Stimulated activated CD4-positive, alpha-beta T cell treated with anti-CD3 and anti-CD28 coated beads, Interleukin-1b, Interleukin-23, amount 100 ng/mL, for 48 hours (primary cell): ENCODE data around the gene PLAAT3.
"Not testable (repeated sequence)": the region's sequence is repeated elsewhere in the genome, so short reads cannot be mapped to it uniquely, and the experiment has no call there.

ENCODE experiments used
- DNase-seq: peaks from one replicate; pipeline ENCODE4 v3.0.0-alpha.2; 2020

PLAAT3 gene

GRCh38 chr11:63614136-63614671 is at the start of gene PLAAT3:
PLAAT3 (minus strand) TSS chr11:63614433; CDS start chr11:63614014, 419 bp downstream.
- peak; percentile 12 for DNase-seq

DNA sequence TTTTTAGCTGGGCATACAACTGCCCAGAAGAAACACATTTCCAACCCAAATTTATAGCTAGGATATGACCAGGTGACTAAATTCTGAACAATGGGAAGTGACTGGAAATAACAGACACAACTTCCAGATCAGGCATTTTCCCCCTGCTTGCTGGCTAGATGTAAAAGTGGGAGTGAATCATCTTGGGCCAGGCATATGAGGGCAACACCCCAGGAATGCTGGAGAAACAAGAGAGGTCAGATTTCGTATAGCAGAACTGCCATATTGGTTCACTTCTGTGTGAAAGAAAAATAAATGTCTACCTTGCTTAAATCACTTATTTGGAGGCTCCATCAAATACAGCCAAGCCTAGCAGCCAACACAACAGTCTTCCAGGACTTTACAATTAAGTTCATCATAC is 49.6 kb upstream of the PLAAT3 start:
- no peak for DNase-seq

- no peak for DNase-seq
These were observed 46.7 kb upstream of the PLAAT3 start for GRCh38 chr11:63660972-63661371.

- DNase-seq = no peak
These were observed 38.4 kb upstream of the PLAAT3 start for GRCh38 chr11:63652671-63653070.

- DNase-seq = no peak
These were observed 29.0 kb upstream of the PLAAT3 start for GRCh38 chr11:63643205-63643604.

DNA sequence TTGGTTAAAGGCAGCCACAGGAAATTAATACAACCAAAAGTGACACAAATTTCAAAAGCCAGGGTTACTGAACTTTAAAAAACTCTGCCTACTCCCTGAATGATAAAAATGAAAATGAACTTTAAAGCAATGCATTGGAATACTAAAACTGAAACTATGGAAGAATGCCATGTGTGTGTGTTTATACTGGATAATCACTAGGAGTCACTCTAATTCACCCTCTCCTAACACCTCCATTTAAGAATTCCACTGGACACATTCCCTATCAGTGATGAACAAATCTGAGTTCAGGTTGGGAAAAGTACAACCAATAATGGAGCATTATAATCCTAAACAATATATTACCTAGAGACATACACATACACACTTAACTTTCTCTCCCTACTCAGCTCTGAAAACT is 27.5 kb upstream of the PLAAT3 start:
- DNase-seq = no peak

DNA sequence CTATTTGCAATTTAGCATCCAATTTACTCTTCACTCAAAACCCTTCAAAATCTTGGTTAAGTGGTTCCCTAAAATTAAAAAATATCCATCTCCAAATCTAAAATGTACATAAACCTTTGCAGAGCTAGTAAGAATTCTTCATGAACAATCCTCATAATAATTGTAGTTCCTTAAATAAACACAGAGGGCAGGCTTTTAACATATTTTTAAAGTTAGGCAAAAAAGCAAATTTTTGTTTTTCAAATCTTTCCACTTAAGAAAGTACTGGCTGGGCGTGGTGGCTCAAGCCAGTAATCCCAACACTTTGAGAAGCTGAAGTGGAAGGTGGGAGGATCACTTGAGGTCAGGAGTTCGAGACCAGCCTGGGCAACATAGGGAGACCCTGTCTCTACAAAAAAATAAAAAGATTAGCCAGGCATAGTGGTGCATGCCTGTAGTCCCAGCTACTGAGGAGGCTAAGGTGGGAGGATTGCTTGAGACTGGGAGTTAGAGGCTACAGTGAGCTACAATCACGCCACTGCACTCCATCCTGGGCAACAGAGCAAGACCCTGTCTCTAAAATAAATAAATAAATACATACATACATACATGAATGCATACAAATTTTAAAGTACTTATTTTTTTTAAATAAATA is 25.1 kb upstream of the PLAAT3 start:
- no peak for DNase-seq

DNA sequence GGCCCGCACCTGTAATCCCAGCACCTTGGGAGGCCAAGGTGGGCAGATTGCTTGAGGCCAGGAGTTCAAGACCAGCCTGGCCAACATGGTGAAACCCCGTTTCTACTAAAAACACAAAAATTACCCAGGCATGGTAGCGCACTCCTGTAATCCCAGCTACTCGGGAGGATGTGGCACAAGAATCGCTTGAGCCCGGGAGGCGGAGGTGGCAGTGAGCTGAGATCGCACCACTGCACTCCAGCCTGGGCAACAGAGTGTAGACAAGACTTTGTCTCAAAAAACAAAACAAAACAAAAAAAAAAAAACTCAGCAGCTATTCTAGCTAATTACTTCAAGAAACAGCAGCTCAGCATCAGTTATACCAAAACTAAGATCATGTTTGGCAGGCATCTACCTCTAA is 24.2 kb upstream of the PLAAT3 start:
- DNase-seq = not testable (repeated sequence)

DNA sequence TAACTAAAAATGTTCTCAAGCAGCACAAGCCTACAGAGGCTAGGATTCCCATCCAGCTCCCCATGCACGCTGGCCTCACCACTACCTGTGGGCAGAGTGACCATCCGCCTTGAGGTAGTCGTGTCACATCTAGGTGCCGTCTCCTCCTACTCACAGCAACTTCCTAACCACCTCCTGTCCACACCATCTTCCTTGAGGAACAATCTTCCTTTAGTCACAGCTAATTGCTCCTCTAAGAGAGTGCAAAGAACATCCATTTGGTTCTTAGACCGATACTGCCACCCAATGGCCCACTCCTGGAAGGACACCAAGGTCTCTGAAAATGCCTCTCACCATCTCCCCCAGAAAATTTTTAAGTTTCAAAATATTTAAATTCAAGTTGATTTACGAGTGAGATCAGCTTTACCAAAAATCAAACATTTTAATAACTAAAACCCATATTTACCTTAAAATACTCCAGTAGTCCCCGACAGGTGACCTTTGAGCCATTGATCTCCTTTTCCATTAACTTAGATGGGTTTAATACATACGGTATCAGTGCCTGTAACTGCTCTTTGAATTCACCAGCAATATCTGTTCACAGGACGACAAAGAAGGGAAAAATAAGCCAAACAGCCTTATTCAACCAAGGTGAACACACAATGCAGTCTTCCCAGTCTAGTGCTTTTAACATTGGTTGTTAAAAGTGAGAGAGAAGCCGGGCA is 21.7 kb upstream of the PLAAT3 start:
- DNase-seq = peak; percentile 61

DNA sequence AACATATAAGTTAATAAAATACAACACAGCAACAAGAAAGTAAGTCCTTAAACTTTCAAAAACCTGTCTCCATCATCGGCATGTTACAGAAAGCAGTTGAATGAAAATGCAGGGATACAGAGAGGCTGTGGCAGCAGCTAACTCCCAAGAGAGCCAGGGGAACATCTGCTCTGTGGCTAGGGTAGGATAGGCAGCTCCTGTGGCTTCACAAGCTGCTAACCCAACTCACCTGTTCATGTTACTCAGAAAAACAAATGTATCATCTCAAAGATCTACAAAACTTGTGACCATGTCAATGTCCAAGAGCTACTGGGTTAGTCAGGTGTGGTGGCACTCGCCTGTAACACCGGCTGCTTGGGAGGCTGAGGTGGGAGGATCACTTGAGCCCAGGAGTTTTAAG is 15.2 kb upstream of the PLAAT3 start:
- no peak for DNase-seq

GRCh38 chr11:63623513-63624140 is 9.4 kb upstream of the PLAAT3 start:
- DNase-seq = no peak

DNA sequence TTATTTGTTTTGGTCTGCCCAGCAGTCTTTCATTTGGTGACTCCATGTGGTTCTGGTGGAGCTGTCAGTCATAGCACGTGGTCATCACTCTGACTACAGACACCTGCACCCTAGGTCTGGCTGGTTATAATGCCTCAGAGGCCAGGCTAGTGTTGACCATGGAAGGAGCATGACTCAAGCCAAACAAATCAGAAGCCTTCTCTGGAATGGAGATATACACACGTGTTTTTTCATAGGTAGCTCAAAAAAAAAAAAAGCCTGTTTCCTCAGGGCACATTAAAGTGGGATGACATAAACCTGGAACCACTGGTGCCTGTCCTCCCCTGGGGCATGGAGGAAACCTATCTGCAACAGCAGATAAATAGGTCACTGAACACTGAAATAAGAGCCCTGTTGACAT is 8.1 kb upstream of the PLAAT3 start:
- DNase-seq = no peak

DNA sequence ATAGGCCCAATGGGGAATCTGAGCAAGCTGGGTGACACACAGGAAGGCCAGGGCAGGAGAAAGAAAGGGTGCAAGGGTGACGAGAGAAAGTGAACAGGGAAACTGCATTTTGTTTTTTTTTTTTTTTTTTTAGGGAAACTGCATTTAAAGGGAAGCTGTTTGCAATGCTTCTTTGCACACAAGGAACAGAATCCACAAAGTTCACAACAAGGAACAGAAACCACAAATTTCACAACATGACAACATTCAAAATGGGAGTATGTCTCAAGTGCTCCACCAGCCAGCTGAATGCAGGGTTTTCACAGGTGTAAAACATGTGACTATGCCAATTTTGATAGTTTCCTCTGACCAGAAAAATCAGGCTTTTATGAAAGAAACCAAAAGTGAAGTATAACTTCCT is 6.8 kb upstream of the PLAAT3 start:
- DNase-seq = no peak

DNA sequence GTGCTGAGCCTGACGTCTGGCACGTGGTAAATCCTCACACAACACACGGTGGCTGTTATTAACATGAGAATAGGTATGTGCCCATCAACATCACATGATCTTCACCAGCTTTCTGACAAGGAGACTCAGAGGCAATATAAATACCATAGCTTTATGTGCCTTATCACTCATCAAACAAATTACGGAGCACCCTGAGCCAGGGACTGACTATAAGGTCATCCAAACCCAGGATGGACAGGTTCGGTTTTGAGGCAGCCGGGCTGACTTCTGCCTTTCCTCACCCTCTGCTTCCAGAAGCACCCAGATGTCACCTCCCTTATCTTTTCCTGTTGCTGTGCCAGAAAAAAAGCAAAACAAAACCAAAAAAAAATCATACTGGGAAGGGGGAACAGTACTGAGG is 5.7 kb upstream of the PLAAT3 start:
- no peak for DNase-seq

GRCh38 chr11:63617686-63618085 is 3.5 kb upstream of the PLAAT3 start:
- DNase-seq = not testable (repeated sequence)

- no peak for DNase-seq
These were observed 2.7 kb upstream of the PLAAT3 start for GRCh38 chr11:63616953-63617352.

GRCh38 chr11:63613517-63614135 is 607 bp downstream of the PLAAT3 start:
- peak; percentile 21 for DNase-seq

DNA sequence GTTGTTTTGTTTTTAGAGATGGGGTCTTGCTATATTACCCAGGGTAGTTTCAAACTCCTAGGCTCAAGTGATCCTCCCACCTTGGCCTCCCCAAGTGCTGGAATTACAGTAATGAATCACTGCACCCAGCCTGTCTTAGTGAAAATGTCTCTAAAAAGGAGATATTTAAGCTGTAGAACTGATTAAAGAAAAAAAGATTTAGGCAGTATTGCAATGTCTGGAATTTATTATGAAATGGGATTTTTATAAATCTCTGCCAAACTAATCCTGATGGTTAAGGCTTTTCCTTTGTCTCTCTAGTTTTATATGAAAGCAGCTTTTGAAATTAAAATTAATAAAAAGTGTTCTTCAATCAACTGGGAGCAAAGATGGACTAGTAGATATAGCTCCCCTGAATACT is 2.1 kb downstream of the PLAAT3 start:
- no peak for DNase-seq

GRCh38 chr11:63611395-63611747 is 2.9 kb downstream of the PLAAT3 start:
- DNase-seq = no peak

GRCh38 chr11:63610604-63611394 is 3.4 kb downstream of the PLAAT3 start:
- DNase-seq = no peak

GRCh38 chr11:63609971-63610580 is 4.2 kb downstream of the PLAAT3 start:
- DNase-seq = no peak

DNA sequence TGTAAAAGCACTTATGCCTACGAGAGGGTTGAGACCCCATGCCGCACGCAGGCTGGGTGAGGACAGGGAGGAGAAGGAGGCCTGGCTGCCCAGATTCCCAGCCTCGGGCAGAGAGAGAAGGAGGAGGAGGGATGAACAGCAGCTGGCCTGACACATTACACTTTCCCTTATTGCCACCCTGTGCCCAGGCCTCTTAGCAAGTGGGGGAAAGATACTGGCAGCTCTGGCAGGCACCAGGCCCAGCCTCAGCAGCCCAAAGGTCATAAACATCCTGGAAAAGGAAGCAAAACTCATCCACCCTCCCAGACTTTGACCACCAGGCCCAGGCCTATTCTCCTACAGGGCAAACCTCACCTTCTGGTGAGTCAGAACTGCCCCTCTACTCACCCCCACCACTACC is 4.7 kb downstream of the PLAAT3 start:
- no peak for DNase-seq
